ENCODE measurements around the gene TNS3. TPM values are rescaled to one million over a fixed set of nuclear protein-coding genes. Genes with fewer than 3 reads are reported as not detected.

TNS3 gene
- total RNA-seq, 1 experiment from 2014 or later = 135 TPM

DNA sequence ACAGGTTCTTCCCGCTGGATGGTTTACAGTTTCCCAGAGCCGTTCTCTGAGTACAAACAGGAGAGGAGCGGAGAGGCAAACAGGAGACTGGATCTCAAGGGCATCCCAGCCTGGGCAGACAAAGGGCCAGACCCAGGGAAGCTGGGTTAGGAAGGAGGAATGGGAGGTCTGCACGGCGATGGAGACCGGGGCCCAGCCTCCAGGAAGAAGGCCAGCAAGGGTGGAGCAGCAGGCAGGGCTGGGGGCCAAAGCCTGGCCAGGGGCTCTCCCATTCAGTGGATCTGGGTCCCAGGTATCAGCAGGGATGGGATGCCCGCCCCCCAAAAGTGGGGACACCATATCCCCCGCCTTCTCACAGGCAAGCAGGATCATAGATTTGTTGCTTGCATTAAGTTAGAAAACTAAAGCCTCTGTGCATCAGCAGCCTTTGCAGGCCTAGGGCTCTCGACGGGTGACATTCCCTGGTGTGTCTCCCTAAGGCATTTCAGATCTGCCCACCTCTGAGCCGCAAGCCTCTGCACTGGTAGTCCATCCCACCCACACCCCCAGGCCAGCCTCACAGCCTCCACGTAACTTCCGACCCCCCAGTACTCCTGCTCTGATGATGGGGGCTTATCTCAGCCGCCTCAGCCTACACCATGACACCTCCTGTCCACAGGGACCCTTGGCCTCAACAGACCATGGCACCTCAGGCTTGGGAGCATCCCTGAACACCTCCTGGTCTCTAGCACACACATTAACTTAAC lies 59.9 kb downstream of the TNS3 start:
- Mint-ChIP-seq H3K4me3 (ENCODE audit: low read depth, unreplicated experiment) (no peak overlapping the region), H3K4me1 (ENCODE audit: low read depth, unreplicated experiment) (peaks cover 12% of the 10 kb centered on the region), H3K27ac (ENCODE audit: unreplicated experiment) (peak overlapping the region; percentile 8), H3K27me3 (ENCODE audit: unreplicated experiment) (no peaks in the 10 kb centered on the region), H3K9me3 (ENCODE audit: low read depth, unreplicated experiment) (no peaks in the 10 kb centered on the region), H3K36me3 (ENCODE audit: insufficient read depth, unreplicated experiment) (peaks cover 44% of the 10 kb centered on the region)
- DNase-seq = no peak
- CTCF ChIA-PET = no interaction called here
- TF ChIP-seq, protein P1, sequence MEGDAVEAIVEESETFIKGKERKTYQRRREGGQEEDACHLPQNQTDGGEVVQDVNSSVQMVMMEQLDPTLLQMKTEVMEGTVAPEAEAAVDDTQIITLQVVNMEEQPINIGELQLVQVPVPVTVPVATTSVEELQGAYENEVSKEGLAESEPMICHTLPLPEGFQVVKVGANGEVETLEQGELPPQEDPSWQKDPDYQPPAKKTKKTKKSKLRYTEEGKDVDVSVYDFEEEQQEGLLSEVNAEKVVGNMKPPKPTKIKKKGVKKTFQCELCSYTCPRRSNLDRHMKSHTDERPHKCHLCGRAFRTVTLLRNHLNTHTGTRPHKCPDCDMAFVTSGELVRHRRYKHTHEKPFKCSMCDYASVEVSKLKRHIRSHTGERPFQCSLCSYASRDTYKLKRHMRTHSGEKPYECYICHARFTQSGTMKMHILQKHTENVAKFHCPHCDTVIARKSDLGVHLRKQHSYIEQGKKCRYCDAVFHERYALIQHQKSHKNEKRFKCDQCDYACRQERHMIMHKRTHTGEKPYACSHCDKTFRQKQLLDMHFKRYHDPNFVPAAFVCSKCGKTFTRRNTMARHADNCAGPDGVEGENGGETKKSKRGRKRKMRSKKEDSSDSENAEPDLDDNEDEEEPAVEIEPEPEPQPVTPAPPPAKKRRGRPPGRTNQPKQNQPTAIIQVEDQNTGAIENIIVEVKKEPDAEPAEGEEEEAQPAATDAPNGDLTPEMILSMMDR (IDR thresholded peaks at IDR 0.05; ENCODE audit: unreplicated experiment) = no peak
- intact Hi-C loops (cut with micrococcal nuclease; ENCODE audit: unreplicated experiment) = no loop called here
- BruUV-seq (replicated peaks) = no TSS peak

DNA sequence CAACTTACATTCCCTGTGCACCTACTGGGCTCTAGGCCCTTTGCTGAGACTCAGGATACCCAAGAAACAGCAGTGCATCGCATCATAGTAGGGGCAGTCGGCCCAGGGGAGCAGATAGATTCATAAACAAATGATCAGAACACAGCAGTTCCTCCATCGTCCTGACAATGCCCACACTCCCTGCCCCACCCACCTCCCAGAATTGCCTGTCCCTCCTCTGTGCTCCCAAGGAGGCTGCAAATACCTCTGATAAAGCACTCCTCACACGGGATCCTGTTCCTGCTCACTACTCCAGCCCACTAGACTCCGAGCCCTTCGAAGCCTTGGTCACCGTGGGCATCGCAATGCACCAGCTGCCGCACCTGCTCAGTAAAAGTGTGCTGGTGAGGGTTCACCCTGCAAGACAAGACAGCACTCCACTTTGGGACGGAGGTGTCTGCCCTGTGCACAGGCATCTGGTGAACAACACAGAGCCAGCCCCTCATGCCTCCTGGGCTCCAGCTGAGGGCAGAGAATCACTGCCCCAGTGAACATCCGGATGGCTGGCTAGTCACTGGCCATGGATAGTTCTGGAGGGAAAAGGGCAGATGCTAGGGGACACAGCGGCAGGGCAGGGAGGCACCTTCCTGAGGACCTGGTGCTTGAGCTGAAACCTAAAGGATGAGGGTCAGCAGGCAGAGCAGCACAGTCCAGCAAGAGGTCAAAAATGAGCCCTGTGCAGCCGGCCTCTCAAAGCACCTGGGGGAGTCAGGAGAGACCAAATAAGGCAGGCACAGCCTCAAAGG lies 60.7 kb downstream of the TNS3 start:
- H3K9me3 Mint-ChIP-seq (ENCODE audit: low read depth, unreplicated experiment) = no peaks in the 10 kb centered on the region
- TF ChIP-seq, protein P1 (IDR thresholded peaks at IDR 0.05; ENCODE audit: unreplicated experiment) = no peak
- intact Hi-C loops (cut with micrococcal nuclease; ENCODE audit: unreplicated experiment) = no loop called here
- CTCF ChIA-PET = no interaction called here
- DNase-seq = no peak
- no peaks in the 10 kb centered on the region for H3K27me3 Mint-ChIP-seq (ENCODE audit: unreplicated experiment)
- H3K4me3 Mint-ChIP-seq (ENCODE audit: low read depth, unreplicated experiment) = no peak overlapping the region
- no peak overlapping the region for H3K27ac Mint-ChIP-seq (ENCODE audit: unreplicated experiment)
- no TSS peak for BruUV-seq (replicated peaks)
- H3K4me1 Mint-ChIP-seq (ENCODE audit: low read depth, unreplicated experiment) = peaks cover 12% of the 10 kb centered on the region
- peaks cover 37% of the 10 kb centered on the region for H3K36me3 Mint-ChIP-seq (ENCODE audit: insufficient read depth, unreplicated experiment)

DNA sequence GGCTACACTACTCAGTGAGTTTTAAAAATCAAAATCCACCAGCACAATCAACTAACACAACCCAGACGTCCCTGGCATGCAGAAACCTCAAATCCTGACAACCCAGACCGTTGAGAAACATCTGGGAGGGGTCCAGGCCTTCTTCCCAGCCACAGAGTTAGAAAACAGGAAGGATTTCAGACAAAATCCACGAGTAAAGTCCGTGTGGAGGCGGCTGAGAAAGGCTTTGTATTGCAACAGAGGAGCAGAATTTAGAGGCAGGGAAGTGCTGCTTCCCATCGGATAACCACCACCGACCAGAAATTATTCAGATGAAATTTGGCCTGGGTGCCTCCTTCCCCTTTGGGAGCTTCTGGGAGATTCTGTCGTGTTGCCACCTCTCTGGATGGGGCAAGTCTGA lies 61.5 kb downstream of the TNS3 start:
- no peaks in the 10 kb centered on the region for H3K27me3 Mint-ChIP-seq (ENCODE audit: unreplicated experiment)
- H3K27ac Mint-ChIP-seq (ENCODE audit: unreplicated experiment) = no peak overlapping the region
- TF ChIP-seq, protein P1 (IDR thresholded peaks at IDR 0.05; ENCODE audit: unreplicated experiment) = no peak
- no peaks in the 10 kb centered on the region for H3K9me3 Mint-ChIP-seq (ENCODE audit: low read depth, unreplicated experiment)
- BruUV-seq (replicated peaks) = no TSS peak
- peaks cover 32% of the 10 kb centered on the region for H3K36me3 Mint-ChIP-seq (ENCODE audit: insufficient read depth, unreplicated experiment)
- CTCF ChIA-PET = interaction anchor here (1.4 kb wide), 1 partner anchor 51 kb away, joined by 3 read pairs; no protein-coding TSS in a partner anchor
- no peak for DNase-seq
- H3K4me3 Mint-ChIP-seq (ENCODE audit: low read depth, unreplicated experiment) = no peak overlapping the region
- peaks cover 12% of the 10 kb centered on the region for H3K4me1 Mint-ChIP-seq (ENCODE audit: low read depth, unreplicated experiment)
- intact Hi-C loops (cut with micrococcal nuclease; ENCODE audit: unreplicated experiment) = no loop called here

DNA sequence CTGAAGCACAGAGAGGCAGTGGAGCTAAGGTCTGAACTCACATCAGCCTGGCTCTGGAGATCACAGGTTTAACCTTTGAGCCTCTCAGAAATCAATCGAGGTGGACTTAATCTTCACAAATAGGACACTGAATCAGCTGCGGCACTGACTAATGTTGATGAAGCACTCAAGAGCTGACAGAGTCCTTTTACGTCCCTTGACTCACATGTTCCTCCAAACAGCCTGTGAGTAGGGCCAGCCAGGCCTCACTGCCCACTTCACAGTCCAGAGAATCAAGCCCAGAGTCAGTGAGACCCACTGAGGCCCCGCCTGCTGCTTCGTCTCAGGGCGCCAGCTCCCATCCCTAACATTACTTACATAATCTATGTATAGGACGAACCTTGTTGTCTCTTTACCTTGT lies 63.1 kb downstream of the TNS3 start:
- TF ChIP-seq, protein P1 (IDR thresholded peaks at IDR 0.05; ENCODE audit: unreplicated experiment) = no peak
- Mint-ChIP-seq H3K9me3 (ENCODE audit: low read depth, unreplicated experiment) (no peaks in the 10 kb centered on the region), H3K27me3 (ENCODE audit: unreplicated experiment) (no peaks in the 10 kb centered on the region), H3K36me3 (ENCODE audit: insufficient read depth, unreplicated experiment) (peaks cover 18% of the 10 kb centered on the region), H3K4me1 (ENCODE audit: low read depth, unreplicated experiment) (peaks cover 8% of the 10 kb centered on the region), H3K4me3 (ENCODE audit: low read depth, unreplicated experiment) (no peak overlapping the region), H3K27ac (ENCODE audit: unreplicated experiment) (no peak overlapping the region)
- no peak for DNase-seq
- BruUV-seq (replicated peaks) = no TSS peak
- intact Hi-C loops (cut with micrococcal nuclease; ENCODE audit: unreplicated experiment) = no loop called here
- CTCF ChIA-PET = interaction anchor here (0.7 kb wide), 1 partner anchor 121 kb away, joined by 3 read pairs; no protein-coding TSS in a partner anchor
